Endothelial cell of umbilical vein (primary cell): ENCODE measurements around the gene SP8. TPM values are rescaled to one million over a fixed set of nuclear protein-coding genes. Genes with fewer than 3 reads are reported as not detected.

ENCODE experiments used
- BruUV-seq: library from RNA; stranded (reverse); fragments of 400-500 nt; replicated peaks from 2 replicates; lab custom pipeline; 2021; lab: Mats Ljungman, UMichigan
- CTCF ChIA-PET: fragments of 300-600, 350-600 bp; sonication (Branson Sonifier 250); formaldehyde crosslinking; loops from one replicate; lab custom pipeline; 2021; ENCODE audit warnings: antibody characterized with exemption, inconsistent platforms; lab: Charles Lee
- POLR2A ChIA-PET: fragments of 300-600, 350-600 bp; sonication (Branson Sonifier 250); formaldehyde crosslinking; loops from one replicate; lab custom pipeline; 2021; ENCODE audit warnings: antibody characterized with exemption, inconsistent platforms; lab: Charles Lee
- DNase-seq: peaks from one replicate; pipeline ENCODE4 v3.0.0-alpha.2; 2011; ENCODE audit warnings: low read depth, low spot score
- FAIRE-seq: peaks from 2 replicates; lab custom pipeline; 2011; peaks lifted over from hg19 to GRCh38; lab: Jason Lieb, UNC
- H2AFZ ChIP-seq: 2 replicates; pipeline ENCODE4 v1.6.0; 2012; ENCODE audit warnings: low read depth, low read length, control low read depth, inconsistent platforms
- H3K27ac ChIP-seq: 2 replicates; pipeline ENCODE4 v1.5.1; 2011; ENCODE audit warnings: low read depth, mild to moderate bottlenecking, control low read depth, low read length, moderate library complexity; ENCODE audit not compliant: insufficient read depth
- H3K27me3 ChIP-seq, 2 experiments: 2 replicates each; pipeline versions ENCODE4 v1.6.0 to v1.6.1; 2011; ENCODE audit warnings: low read length in 2 of 2, mixed read lengths in 1 of 2; ENCODE audit not compliant: control insufficient read depth in 2 of 2, insufficient read depth in 2 of 2
- H3K36me3 ChIP-seq, 2 experiments: 2 replicates in 1 of 2; 3 replicates in 1 of 2; pipeline ENCODE4 v1.5.1; 2011; ENCODE audit warnings: low read length in 2 of 2, mild to moderate bottlenecking in 1 of 2, moderate library complexity in 1 of 2; ENCODE audit not compliant: control insufficient read depth in 2 of 2, insufficient read depth in 2 of 2; ENCODE audit errors: extremely low read depth in 1 of 2
- H3K4me1 ChIP-seq: 3 replicates; pipeline ENCODE4 v1.5.1; 2011; ENCODE audit warnings: mild to moderate bottlenecking, low read length; ENCODE audit not compliant: control insufficient read depth, insufficient read depth; ENCODE audit errors: extremely low read depth
- H3K4me2 ChIP-seq: 2 replicates; pipeline ENCODE4 v1.6.1; 2011; ENCODE audit warnings: low read length, control low read depth, mixed read lengths; ENCODE audit not compliant: insufficient read depth
- H3K4me3 ChIP-seq, 3 experiments: fragments of 200-600 bp in 1 of 3; sonication (generic), shearing (Covaris generic) in 1 of 3; replicated peaks in 1 of 3; 2 replicates each; pipeline ENCODE4 v1.5.1; 2011 to 2016; ENCODE audit warnings: control low read depth in 3 of 3, low read length in 3 of 3, mild to moderate bottlenecking in 2 of 3, inconsistent platforms in 1 of 3, low read depth in 1 of 3, moderate library complexity in 1 of 3; ENCODE audit not compliant: insufficient read depth in 1 of 3
- H3K79me2 ChIP-seq: 2 replicates; pipeline ENCODE4 v1.6.0; 2012; ENCODE audit warnings: low read length, inconsistent platforms; ENCODE audit not compliant: control insufficient read depth, insufficient read depth
- H3K9ac ChIP-seq: replicated peaks from 2 replicates; pipeline ENCODE3; 2011; ENCODE audit warnings: low read length, control low read depth; ENCODE audit not compliant: insufficient read depth; ENCODE audit errors: extremely low read depth
- H3K9me1 ChIP-seq: replicated peaks from 3 replicates; pipeline ENCODE4 v1.6.0; 2011; ENCODE audit warnings: mild to moderate bottlenecking, low read length; ENCODE audit not compliant: control insufficient read depth, insufficient read depth; ENCODE audit errors: extremely low read depth
- H3K9me3 ChIP-seq: replicated peaks from 2 replicates; pipeline ENCODE4 v1.5.1; 2012; ENCODE audit warnings: low read length, inconsistent platforms; ENCODE audit not compliant: control insufficient read depth, insufficient read depth
- H4K20me1 ChIP-seq: replicated peaks from 2 replicates; pipeline ENCODE3; 2011; ENCODE audit warnings: mild to moderate bottlenecking, low read length; ENCODE audit not compliant: control insufficient read depth, insufficient read depth; ENCODE audit errors: extremely low read depth
- EZH2 ChIP-seq: IDR thresholded peaks from 2 replicates; pipeline ENCODE4 v1.6.1; 2012; ENCODE audit warnings: borderline replicate concordance, low read depth, mild to moderate bottlenecking, moderate library complexity, low read length, inconsistent platforms; ENCODE audit not compliant: severe bottlenecking
- FOS ChIP-seq: IDR thresholded peaks from 2 replicates; pipeline ENCODE4 v1.6.1; 2011; ENCODE audit warnings: mild to moderate bottlenecking, low read length, moderate library complexity, borderline replicate concordance; ENCODE audit not compliant: insufficient read depth
- GATA2 ChIP-seq: IDR thresholded peaks from 2 replicates; pipeline ENCODE4 v1.7.0; 2011; ENCODE audit warnings: low read depth, mild to moderate bottlenecking, moderate library complexity, mixed read lengths, low read length; ENCODE audit not compliant: insufficient read length, insufficient read depth
- JUN ChIP-seq: IDR thresholded peaks from 2 replicates; pipeline ENCODE4 v1.6.1; 2011; ENCODE audit warnings: borderline replicate concordance, low read depth; ENCODE audit not compliant: insufficient read length, insufficient read depth
- MYC ChIP-seq: IDR thresholded peaks from one replicate; pipeline ENCODE4 v1.6.1; 2011; ENCODE audit warnings: mild to moderate bottlenecking, low read depth, low read length
- POLR2A ChIP-seq: IDR thresholded peaks from 2 replicates; pipeline ENCODE4 v1.6.1; 2012; ENCODE audit warnings: low read depth, mild to moderate bottlenecking, control low read depth, low read length
- POLR2AphosphoS5 ChIP-seq: IDR thresholded peaks from 2 replicates; pipeline ENCODE4 v1.6.1; 2012; ENCODE audit warnings: low read depth, mild to moderate bottlenecking, control low read depth, low read length, moderate library complexity; ENCODE audit not compliant: insufficient read depth
- dilution Hi-C: fragments of 300-500 bp; cut with MboI; formaldehyde crosslinking; loops from one replicate; pipeline ENCODE4 v1.15.0; 2019; ENCODE audit warnings: low sequenced_read_pairs; ENCODE audit not compliant: extremely low pct_ligation_motif_present
- intact Hi-C: fragments of 100-400 bp; cut with micrococcal nuclease; formaldehyde crosslinking; loops from one replicate; pipeline ENCODE4 v1.10.0; 2022
- polyA plus RNA-seq, 4 experiments: library from polyadenylated mRNA; depleted of rRNA in 3 of 4; stranded (reverse) in 3 of 4; unstranded in 1 of 4; fragments of >200 nt; gene quantifications; 2 replicates each; pipeline versions ENCODE4 v1.2.1 to v1.2.3, GENCODE V29; 2011 to 2012; ENCODE audit warnings: missing spikeins in 1 of 4
- total RNA-seq: library from RNA; stranded (reverse); gene quantifications from 2 replicates; pipeline ENCODE4 v1.2.3, GENCODE V29; 2021
- TF ChIP-seq, protein P1 (sequence below), 2 donors: IDR thresholded peaks; 1 replicate in 1 of 2; 2 replicates in 1 of 2; pipeline ENCODE4 v1.5.1; 2011; ENCODE audit warnings: low read length in 2 of 2, mild to moderate bottlenecking in 2 of 2, moderate library complexity in 2 of 2, control low read depth in 1 of 2, inconsistent platforms in 1 of 2, low read depth in 1 of 2; ENCODE audit not compliant: insufficient read depth in 1 of 2; ENCODE audit errors: extremely low read depth in 1 of 2
- TF ChIP-seq, protein P2 (sequence below): IDR thresholded peaks from 2 replicates; pipeline ENCODE4 v1.6.1; 2011; ENCODE audit not compliant: insufficient read depth, insufficient read length

SP8 gene
- total and polyA plus RNA-seq, 2 donors (not counting 3 experiments of a cell fraction or from before 2014, with no cell fraction given), result 0.38 to 0.92 TPM

DNA sequence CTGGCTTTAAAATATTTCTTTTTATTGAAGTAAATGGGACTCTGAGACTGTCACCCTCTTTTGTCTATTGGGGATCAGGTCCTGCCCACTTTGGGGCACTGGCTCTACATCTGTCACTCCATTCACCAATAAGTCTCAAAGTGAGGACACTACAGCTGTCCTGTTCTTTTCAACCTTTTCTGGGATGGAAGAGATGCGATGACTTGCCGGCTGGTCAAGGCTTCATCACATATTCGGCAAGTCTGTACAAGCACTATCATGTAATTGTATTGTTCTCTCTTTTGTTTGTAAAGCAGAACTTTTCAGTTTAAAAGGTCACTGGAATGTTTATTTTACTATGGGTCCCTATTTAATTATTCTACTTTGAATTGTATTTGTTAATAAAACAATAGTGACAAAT is 17.7 kb upstream of the SP8 start:
- Histone ChIP-seq H3K36me3 (no peaks in the 10 kb centered on the region), H3K9ac (no peak overlapping the region), H3K79me2 (no peaks in the 10 kb centered on the region), H3K9me3 (no peaks in the 10 kb centered on the region), H3K4me3 (no peak overlapping the region), H3K27me3 (peaks cover 5 to 16% of the 10 kb centered on the region in 2 experiments), H3K27ac (no peak overlapping the region), H2AFZ (no peak overlapping the region), H3K4me2 (no peak overlapping the region), H3K9me1 (no peaks in the 10 kb centered on the region), H4K20me1 (no peaks in the 10 kb centered on the region), H3K4me1 (no peaks in the 10 kb centered on the region)
- ChIA-PET POLR2A (no interaction called here), CTCF (interaction anchor here (0.6 kb wide), 1 partner anchor 92 kb away, joined by 3 read pairs; no protein-coding TSS in a partner anchor)
- dilution Hi-C loops, result no loop called here
- TF ChIP-seq EZH2 (no peak), MYC (no peak), FOS (no peak), JUN (no peak), POLR2A (no peak), GATA2 (no peak), POLR2AphosphoS5 (no peak)
- TF ChIP-seq, protein P1, sequence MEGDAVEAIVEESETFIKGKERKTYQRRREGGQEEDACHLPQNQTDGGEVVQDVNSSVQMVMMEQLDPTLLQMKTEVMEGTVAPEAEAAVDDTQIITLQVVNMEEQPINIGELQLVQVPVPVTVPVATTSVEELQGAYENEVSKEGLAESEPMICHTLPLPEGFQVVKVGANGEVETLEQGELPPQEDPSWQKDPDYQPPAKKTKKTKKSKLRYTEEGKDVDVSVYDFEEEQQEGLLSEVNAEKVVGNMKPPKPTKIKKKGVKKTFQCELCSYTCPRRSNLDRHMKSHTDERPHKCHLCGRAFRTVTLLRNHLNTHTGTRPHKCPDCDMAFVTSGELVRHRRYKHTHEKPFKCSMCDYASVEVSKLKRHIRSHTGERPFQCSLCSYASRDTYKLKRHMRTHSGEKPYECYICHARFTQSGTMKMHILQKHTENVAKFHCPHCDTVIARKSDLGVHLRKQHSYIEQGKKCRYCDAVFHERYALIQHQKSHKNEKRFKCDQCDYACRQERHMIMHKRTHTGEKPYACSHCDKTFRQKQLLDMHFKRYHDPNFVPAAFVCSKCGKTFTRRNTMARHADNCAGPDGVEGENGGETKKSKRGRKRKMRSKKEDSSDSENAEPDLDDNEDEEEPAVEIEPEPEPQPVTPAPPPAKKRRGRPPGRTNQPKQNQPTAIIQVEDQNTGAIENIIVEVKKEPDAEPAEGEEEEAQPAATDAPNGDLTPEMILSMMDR (IDR thresholded peaks at IDR 0.05; ENCODE audit: extremely low read depth in 1 of 2, insufficient read depth in 1 of 2, low read depth in 1 of 2, low read length in 2 of 2), result no peak
- TF ChIP-seq, protein P2, sequence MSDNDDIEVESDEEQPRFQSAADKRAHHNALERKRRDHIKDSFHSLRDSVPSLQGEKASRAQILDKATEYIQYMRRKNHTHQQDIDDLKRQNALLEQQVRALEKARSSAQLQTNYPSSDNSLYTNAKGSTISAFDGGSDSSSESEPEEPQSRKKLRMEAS, result no peak
- no peak for DNase-seq
- FAIRE-seq, result no peak
- intact Hi-C loops, result no loop called here
- BruUV-seq, result no TSS peak
